GM12865 (cell line): ENCODE results near the gene MGAT5.
A peak's percentile ranks its signal among the peaks of the same experiment; 100 is the strongest.

Experiments
- DNase-seq: peaks from one replicate; pipeline ENCODE4 v3.0.0; 2010; ENCODE audit warnings: low read depth
- H3K4me3 ChIP-seq: 2 replicates; pipeline ENCODE4 v1.5.1; 2011; ENCODE audit warnings: mild to moderate bottlenecking, low read depth, low read length, control low read depth
- TF ChIP-seq, protein P1 (sequence below): IDR thresholded peaks from 2 replicates; pipeline ENCODE4 v1.5.1; 2011; ENCODE audit warnings: low read length, control low read depth, low read depth, inconsistent platforms; ENCODE audit not compliant: insufficient read depth; ENCODE audit errors: missing control alignments

MGAT5 gene

DNA sequence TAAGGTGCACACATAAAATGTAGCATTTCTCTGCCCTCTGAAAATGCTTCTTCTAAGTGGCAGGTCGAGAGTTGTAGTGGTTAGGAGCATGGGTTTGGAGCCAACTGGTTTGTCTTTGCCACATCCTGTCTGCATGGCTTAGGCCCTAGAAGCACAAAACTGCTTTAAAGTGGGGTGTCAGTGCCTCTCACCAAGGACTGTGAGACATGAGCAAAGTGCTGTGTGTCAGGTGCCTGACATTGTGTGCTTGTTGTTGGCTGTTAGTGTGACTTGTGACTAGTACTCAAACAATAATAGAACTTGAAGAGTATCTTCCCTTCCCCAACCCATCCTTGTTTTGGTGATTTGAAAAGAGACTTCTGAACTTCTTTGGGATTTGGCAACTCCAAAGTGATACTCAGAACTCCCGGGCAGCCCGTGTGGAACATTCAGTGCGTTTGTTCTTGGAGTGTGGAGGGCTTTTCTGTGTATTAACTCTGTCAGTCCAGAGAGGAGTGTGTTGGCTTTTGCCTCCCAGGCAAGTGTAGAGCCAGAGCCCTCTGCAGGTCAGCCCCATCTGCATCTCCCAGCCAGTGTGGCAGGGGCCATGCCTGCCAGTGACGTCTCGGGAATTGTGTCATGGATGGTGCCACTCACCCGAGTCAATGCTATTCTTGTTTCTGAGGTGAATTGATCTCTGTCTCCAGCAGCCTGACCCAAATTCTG is 5.0 kb downstream of the MGAT5 start:
- peak; percentile 79 for DNase-seq

DNA sequence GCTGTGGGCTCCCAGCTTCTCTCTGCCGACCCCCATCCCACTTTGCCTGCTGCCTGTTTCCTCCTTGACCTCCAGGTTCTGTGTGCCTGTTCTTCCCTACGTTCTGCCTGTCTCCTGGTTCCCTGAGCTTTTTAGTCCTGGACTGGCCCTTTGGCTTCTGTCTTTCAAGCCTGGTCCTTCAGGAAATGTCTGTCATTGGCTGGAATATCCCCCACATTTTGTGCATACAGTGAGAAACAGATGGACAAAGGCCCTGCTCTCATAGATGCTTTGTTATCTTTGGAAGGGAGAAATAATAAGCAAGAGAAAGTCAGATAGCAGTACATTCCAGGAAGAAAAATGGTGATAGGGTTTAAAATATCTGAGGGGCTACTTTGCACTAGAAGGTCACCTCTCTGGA is 5.7 kb downstream of the MGAT5 start:
- TF ChIP-seq, protein P1, sequence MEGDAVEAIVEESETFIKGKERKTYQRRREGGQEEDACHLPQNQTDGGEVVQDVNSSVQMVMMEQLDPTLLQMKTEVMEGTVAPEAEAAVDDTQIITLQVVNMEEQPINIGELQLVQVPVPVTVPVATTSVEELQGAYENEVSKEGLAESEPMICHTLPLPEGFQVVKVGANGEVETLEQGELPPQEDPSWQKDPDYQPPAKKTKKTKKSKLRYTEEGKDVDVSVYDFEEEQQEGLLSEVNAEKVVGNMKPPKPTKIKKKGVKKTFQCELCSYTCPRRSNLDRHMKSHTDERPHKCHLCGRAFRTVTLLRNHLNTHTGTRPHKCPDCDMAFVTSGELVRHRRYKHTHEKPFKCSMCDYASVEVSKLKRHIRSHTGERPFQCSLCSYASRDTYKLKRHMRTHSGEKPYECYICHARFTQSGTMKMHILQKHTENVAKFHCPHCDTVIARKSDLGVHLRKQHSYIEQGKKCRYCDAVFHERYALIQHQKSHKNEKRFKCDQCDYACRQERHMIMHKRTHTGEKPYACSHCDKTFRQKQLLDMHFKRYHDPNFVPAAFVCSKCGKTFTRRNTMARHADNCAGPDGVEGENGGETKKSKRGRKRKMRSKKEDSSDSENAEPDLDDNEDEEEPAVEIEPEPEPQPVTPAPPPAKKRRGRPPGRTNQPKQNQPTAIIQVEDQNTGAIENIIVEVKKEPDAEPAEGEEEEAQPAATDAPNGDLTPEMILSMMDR, result no peak
- no peak overlapping the region for H3K4me3 ChIP-seq
- no peak for DNase-seq

More for the DNA sequence above, 5.0 kb downstream of the MGAT5 start:
- TF ChIP-seq, protein P1, result no peak
- H3K4me3 ChIP-seq, result no peak overlapping the region

DNA sequence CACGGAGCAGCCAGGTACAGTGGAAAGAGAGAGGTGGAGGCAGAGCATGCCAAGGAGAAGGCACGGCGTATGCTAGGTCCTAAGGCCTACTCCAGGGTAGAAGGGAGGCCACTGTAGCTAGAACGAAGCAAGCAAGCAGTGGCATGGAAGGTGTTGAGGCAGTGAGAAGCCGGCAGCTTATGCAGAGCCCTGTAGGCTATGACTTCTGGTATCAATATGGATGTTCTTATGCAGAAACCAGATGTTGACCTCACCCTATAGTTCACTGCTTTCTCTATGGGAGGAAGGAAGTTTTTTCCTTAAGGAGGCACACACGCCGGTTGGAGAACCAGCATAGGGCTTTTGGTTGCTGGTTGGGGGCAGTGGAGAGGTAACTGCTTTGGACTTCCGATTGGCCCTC is 6.1 kb downstream of the MGAT5 start:
- TF ChIP-seq, protein P1, result no peak
- DNase-seq, result no peak
- H3K4me3 ChIP-seq, result no peak overlapping the region

DNA sequence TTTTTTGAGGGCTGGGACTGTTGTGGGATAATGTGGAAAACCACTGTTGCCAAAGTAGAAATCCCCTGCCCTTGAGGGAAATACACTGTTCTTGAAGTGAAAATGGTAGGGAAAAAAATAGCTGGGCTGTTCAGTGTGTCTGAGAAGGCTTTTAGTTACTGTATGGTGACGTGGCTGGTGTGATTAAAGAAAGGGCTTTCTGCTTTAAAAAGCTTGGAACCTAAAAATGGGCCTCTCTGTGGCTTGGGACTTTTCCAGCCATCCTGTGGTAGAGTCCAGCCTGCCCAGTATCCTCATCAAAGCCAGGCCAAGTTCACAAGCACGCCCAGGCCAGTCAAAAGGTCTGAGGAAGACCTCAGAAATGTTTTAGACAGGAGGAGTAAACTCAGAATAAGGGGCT is 6.8 kb downstream of the MGAT5 start:
- no peak for DNase-seq
- TF ChIP-seq, protein P1, result no peak
- no peak overlapping the region for H3K4me3 ChIP-seq

DNA sequence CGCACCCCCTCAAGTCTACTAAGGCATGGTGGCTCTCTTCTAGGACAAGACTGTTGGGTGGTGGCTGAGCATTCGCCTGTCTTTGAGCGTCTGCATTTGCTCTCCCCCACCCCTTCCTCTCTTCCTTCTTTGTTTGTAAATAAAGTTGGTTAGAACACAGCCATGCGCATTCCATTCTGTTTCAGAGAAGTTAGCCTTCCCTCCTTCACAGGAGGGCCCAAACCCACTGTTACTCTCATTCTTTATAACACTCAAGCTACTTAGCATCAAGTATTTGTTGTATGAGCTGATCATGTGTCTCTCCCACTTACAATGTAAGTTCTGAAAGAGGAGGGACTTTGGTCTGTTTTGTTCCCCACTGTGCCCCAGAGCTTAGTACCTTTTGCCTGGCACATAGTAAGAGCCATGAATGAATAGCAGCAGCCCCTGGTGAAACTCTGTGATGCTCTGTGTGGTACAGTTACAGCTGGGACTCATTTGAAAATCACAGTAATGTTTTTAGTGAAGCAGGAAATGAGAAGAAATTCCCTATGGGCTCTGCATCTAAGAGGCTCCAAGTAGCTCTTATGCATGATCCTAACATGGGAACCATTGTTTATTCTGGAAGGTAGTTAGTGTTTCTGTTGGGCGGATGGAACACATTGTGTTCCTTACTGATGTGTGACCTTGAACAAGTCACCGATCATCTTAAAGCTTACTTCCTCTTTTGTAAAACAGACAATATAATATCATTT is 7.7 kb downstream of the MGAT5 start:
- TF ChIP-seq, protein P1, result no peak
- H3K4me3 ChIP-seq, result no peak overlapping the region
- peak; percentile 61 for DNase-seq

DNA sequence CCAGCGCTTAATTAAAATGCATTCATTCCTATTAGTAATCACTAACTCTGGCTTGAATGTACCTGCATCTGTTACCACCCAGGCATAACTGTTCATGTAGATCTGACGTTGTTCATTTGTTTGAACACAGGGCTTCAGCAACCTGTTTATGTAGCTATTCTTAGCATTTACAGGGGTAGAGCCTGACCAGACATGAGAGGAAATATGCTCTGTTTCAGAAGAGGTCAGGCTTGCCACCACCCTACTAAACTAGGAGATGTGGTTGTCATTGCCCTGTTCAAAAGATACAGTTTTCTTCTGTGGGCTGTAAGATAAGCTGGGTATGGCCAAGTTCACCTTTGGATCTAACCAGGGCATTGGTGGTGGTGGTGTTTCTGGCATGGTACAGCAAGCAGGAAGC is 8.8 kb downstream of the MGAT5 start:
- no peak overlapping the region for H3K4me3 ChIP-seq
- TF ChIP-seq, protein P1, result no peak
- peak; percentile 67 for DNase-seq
